HG03135 (cell line): ENCODE data around the gene VAV1.

Experiments used
- ATAC-seq: cut with Tn5 transposase; IDR thresholded peaks from one replicate; pipeline ENCODE4 v1.9.1; 2021; ENCODE audit warnings: mild to moderate bottlenecking, moderate library complexity; ENCODE audit not compliant: unreplicated experiment

VAV1 gene

GRCh38 chr19:6877766-6878165 lies 105.3 kb downstream of the VAV1 start:
- no peak for ATAC-seq

GRCh38 chr19:6886277-6886897 lies 113.9 kb downstream of the VAV1 start:
- no peak for ATAC-seq

GRCh38 chr19:6887316-6887715 lies 114.8 kb downstream of the VAV1 start, which contains the start of gene ADGRE1:
Gene ADGRE1 (plus strand): TSS chr19:6887579. CDS start chr19:6887609, 30 bp downstream.
- ATAC-seq: no peak

GRCh38 chr19:6888967-6889366 lies 116.5 kb downstream of the VAV1 start:
- ATAC-seq: no peak

GRCh38 chr19:6890401-6890913 lies 117.9 kb downstream of the VAV1 start:
- ATAC-seq: no peak

GRCh38 chr19:6890938-6891337 lies 118.4 kb downstream of the VAV1 start:
- ATAC-seq: no peak

GRCh38 chr19:6891761-6892385 lies 119.4 kb downstream of the VAV1 start:
- no peak for ATAC-seq

GRCh38 chr19:6894313-6894712 lies 121.8 kb downstream of the VAV1 start:
- ATAC-seq: no peak

- no peak for ATAC-seq
Measured at GRCh38 chr19:6903446-6903845, 130.9 kb downstream of the VAV1 start.

GRCh38 chr19:6906559-6907060 lies 134.1 kb downstream of the VAV1 start:
- no peak for ATAC-seq
